Right renal pelvis (tissue), 4 donors: ENCODE results near the gene CCKAR. TPM values are rescaled to one million over a fixed set of nuclear protein-coding genes. Genes with fewer than 3 reads are reported as not detected.

ENCODE experiments used
- DNase-seq, 4 donors: peaks; one replicate each; pipeline ENCODE4 v3.0.0-alpha.2; 2013; ENCODE audit warnings: low read depth in 4 of 4, low spot score in 3 of 4, missing footprints in 1 of 4
- polyA plus RNA-seq, 4 donors: library from polyadenylated mRNA; unstranded; fragments of 120-200 nt; gene quantifications; one replicate each; pipeline ENCODE4 v1.2.1, GENCODE V29; 2013; ENCODE audit not compliant: insufficient read length in 4 of 4

Gene CCKAR
- polyA plus RNA-seq, 4 donors, result 0.05 to 0.10 TPM; not detected in 2

- no peak for DNase-seq
Observed at GRCh38 chr4:26491449-26492170, 1.3 kb upstream of the CCKAR start.

GRCh38 chr4:26490960-26491284, 638 bp upstream of the CCKAR start:
- no peak for DNase-seq

GRCh38 chr4:26489101-26489985, 941 bp downstream of the CCKAR start:
- no peak for DNase-seq

- DNase-seq, result no peak
Observed at GRCh38 chr4:26485684-26486083, 4.6 kb downstream of the CCKAR start.

- DNase-seq, result no peak
Observed at GRCh38 chr4:26484516-26484915, 5.8 kb downstream of the CCKAR start.

- DNase-seq, result peak in 2 of 4 donors; percentile 26 to 28
Observed at GRCh38 chr4:26484032-26484515, 6.2 kb downstream of the CCKAR start.

GRCh38 chr4:26482508-26483462, 7.5 kb downstream of the CCKAR start:
- no peak for DNase-seq

- no peak for DNase-seq
Observed at GRCh38 chr4:26478330-26478729, 12.0 kb downstream of the CCKAR start.

- no peak for DNase-seq
Observed at GRCh38 chr4:26476545-26476944, 13.7 kb downstream of the CCKAR start.

GRCh38 chr4:26475716-26476115, 14.6 kb downstream of the CCKAR start:
- DNase-seq, result no peak

- no peak for DNase-seq
Observed at GRCh38 chr4:26474551-26474950, 15.7 kb downstream of the CCKAR start.

GRCh38 chr4:26473893-26474292, 16.4 kb downstream of the CCKAR start:
- DNase-seq, result no peak

- no peak for DNase-seq
Observed at GRCh38 chr4:26471890-26472289, 18.4 kb downstream of the CCKAR start.

GRCh38 chr4:26468977-26469376, 21.3 kb downstream of the CCKAR start:
- DNase-seq, result no peak

GRCh38 chr4:26468283-26468949, 21.9 kb downstream of the CCKAR start:
- no peak for DNase-seq

- DNase-seq, result no peak
Observed at GRCh38 chr4:26467724-26468123, 22.6 kb downstream of the CCKAR start.

GRCh38 chr4:26466578-26467270, 23.6 kb downstream of the CCKAR start:
- DNase-seq, result no peak

- no peak for DNase-seq
Observed at GRCh38 chr4:26464420-26465095, 25.7 kb downstream of the CCKAR start.

GRCh38 chr4:26463386-26463785, 26.9 kb downstream of the CCKAR start:
- DNase-seq, result no peak
